GM19025 (cell line): ENCODE results near the gene RFESD.

Experiments used
- ATAC-seq: cut with Tn5 transposase; IDR thresholded peaks from one replicate; pipeline ENCODE4 v1.9.1; 2021; ENCODE audit warnings: mild to moderate bottlenecking, low read depth, moderate library complexity; ENCODE audit not compliant: unreplicated experiment

The RFESD gene

DNA sequence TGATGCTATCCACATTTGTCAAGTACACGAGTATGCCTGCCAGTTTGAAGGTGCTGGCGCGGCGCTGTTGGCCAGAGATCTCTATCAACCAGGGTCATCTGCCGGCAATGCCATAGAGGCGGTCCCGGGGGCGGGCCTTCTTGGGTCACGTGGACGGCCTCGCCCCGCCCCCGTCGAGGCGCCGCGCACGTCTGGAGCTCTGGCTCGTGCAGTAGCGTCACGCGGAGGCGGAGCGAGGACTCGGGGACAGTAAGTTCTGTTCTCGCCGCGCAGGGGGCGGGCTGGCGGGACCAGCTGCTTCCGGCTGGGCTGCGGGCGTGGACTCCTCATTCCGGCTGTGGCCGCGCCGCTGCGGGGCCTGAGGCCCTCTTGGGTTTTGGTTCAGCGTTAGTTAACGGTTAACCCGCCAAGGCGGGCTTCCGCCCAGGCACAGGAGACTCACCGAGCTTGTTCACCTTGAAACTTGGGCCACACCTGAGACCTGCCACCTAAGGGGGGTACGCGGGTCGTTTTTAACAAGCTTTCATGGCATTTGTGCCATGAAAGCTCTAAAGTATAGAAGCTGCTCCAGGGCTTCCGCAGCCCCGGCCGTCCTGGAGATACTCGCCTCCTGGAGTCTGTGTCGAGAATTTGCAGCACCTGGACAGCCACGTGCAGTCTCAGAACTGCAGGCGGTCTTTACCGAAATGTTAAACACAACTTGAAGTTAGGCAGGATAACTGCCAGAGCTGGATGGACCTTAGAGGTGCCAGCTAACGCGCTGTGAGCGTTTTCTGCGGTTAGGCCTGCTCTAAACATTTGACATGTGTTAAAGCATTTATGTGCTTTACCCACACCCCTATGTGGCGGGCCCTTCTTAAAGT, at the start of gene RFESD:
RFESD (plus strand) TSS at position 209 of the 863 bp plus-strand sequence. CDS start 5,495 bp downstream, outside the sequence.
- ATAC-seq = peak; percentile 98

DNA sequence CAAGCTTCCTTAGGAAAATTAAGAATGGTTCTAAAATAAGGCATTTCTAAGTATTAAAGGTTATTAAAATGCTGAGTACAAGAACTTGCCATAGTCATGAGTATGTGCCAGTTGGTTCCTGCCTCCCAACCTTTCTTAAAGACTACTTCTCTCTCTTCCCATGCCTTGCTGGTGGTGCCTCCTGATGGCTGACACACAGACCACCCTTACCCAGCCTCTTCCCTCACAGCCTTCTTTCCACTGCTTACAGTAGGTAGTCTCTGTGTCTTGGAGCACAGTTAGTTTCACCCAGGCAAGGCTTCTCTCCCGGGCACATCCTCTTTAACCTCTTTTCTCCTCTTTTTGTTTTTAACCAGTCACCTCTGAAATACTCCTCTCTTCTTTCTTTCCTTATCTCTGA, 47.3 kb upstream of the RFESD start:
- no peak for ATAC-seq

DNA sequence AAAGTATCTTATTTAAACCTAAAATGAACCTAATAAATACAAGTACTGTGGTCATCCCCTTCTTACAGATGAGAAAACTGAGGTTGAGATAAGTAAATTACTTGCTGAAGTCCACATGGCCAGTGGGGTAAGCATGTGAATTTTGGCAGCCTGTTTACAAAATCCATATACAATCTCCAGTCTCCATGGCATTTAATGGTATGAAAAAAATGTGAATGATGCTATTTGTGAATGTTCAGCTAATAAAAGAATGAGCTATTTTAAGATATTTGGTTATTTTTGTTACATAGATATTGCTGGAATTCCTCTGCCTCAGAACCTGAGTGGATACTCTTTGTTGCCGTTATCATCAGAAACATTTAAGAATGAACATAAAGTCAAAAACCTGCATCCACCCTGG, 46.0 kb upstream of the RFESD start:
- no peak for ATAC-seq

DNA sequence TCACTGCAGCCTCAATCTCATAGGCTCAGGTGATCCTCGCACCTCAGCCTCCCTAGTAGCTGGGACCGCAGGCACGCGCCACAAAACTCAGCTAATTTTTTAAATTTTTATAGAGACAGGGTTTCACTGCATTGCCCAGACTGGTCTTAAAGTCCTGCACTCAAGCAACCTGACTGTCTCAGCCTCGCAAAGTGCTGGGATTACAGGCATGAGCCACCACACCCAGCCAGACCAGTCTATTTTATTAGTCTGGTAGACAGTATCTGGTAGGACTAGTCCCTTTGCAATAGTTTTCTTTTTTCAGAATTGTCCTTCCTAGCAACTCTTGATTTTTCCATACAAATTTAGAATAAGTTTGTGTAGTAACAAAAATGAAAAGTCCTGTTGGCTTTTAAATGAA, 40.8 kb upstream of the RFESD start:
- no peak for ATAC-seq

DNA sequence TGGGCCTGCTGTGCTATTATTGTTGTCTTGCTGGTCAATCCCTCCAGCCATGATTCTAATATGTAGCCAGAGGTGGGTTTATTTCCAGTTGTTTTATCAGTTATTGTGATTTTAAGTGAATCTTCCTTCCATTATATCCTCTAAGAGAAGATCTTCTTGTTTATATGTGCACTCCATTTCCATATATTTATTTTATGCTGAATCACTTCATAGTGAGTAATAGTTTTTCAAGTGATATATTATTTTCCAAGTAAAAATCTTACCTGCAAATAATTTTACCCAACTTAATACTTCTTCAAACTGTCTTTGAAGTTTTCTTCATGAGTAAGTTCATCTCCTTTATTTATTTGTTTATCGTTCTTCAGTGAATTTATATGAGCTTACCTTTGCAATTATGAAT, 40.2 kb upstream of the RFESD start:
- no peak for ATAC-seq

GRCh38 chr5:95609711-95610110, 36.9 kb upstream of the RFESD start:
- ATAC-seq = no peak

- no peak for ATAC-seq
Measured at GRCh38 chr5:95610546-95610945, 36.0 kb upstream of the RFESD start.

DNA sequence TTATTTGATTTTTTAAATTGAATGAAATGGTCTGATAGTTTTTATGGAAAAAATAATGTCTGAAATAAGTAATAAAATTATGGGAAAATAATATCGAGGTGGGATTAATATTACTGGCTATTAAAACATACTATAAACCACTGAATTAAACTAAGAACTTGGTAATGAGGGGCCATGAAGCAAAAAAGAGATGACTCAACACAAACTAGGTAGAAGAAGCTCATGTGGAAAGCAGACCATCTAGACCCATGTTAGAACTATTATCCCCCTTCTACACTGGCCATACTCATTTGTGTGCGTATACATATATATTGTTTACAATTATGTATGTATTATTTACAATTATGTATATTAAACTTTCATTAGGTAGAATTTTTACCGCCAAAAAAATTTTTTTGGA, 35.2 kb upstream of the RFESD start:
- ATAC-seq = no peak

DNA sequence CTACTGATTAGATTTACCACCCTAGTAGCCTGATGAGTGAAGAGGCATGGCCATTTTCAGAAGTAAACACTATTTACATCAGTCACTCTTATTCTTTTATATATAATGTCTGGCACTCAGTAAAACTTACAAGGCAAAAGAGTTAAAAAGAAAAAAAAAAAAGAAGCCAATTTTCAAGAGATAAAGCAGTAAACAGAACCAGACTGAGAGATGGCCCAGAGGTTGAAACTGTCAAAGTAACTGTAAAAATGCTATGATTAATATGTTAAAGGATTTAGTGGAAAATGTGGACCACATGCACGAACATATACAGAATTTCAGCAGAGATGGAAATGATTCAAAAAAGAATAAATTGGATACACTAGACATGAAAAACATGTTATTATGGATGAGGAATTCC, 33.1 kb upstream of the RFESD start:
- ATAC-seq = no peak

- peak; percentile 45 for ATAC-seq
Measured at GRCh38 chr5:95615164-95615467, 31.5 kb upstream of the RFESD start.

DNA sequence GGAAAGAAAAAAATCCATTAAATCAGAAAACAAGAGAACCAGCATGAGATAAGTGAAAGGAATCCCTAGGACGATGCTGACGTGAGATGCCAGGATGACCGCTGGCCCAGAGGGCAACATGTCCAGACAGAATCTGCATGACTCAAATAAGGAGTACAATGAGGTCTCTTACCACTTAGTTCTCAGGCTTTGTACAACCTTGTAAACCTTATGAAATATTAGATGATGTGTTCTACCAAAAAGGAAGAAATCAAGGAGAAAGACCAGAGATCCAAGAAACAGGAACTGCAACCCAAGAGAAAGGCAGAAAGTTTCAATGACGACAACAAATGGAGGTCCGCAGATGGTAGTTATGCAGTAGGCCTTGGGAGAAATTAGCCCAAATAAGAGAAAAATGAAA, 29.5 kb upstream of the RFESD start:
- ATAC-seq = no peak

GRCh38 chr5:95619096-95619495, 27.5 kb upstream of the RFESD start:
- ATAC-seq = no peak

- no peak for ATAC-seq
Measured at GRCh38 chr5:95619514-95620029, 27.0 kb upstream of the RFESD start.

GRCh38 chr5:95620030-95620869, 26.3 kb upstream of the RFESD start, which contains the start of gene GPR150:
TSS of gene GPR150 (plus strand) at chr5:95620087. CDS start at chr5:95620276, 189 bp downstream.
- peak; percentile 59 for ATAC-seq

- peak; percentile 40 for ATAC-seq
Measured at GRCh38 chr5:95620870-95621838, 25.4 kb upstream of the RFESD start.

DNA sequence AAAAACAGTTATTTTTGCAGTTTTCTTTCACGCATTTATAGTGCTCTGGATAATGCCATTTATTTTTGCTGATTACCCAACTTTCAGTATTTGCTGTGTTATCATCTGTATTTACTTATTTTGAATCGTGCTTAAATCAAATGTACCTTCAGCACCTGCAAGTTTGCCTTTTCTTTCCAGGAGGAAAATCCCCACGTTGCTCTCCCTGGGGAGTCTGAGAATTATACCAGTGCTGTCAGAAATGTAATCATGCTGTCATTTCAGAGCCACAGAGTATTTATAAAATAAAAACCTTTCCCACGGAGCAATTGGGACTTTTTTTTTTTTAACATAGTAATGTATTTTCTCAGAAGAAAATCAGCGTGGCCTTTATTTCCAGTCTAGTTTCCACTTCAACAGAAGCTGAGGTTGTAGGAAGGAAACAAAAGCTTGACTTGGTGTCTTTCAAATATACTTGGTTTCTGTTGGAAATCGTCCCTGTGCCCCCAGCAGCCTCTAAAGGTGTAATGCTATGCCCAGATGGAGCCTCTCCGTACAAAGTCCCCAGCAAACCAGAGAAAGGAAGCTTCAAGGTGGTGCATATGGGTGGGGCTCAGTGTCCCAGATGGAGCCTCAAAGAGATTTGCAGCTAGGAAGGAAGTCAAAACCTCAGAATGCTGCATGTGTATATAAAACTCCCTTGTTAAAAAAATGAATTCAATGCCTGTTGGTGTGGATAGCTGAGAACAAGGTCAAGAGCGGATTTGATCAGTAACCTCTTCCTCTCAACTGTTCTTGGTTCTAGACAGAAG, 24.5 kb upstream of the RFESD start:
- ATAC-seq = no peak

- no peak for ATAC-seq
Measured at GRCh38 chr5:95623706-95624105, 22.9 kb upstream of the RFESD start.

DNA sequence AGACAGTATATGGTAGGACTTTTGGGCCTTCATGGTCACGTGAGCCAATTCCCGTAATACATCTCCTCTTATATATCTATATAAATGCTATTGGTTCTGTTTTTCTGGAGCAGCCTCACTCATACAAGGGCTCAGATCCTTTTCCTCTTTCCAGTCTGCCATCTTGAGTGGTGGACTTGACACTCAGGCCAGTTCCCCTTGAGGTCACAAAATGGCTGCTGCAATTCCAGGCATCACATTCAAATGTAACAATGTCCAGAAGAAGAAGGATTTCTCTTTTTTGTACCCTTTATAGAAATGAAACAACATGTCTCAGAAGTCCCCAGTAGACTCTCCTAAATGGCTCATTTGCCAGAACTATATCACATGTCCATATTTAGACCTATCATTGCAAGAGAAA, 22.2 kb upstream of the RFESD start:
- no peak for ATAC-seq

DNA sequence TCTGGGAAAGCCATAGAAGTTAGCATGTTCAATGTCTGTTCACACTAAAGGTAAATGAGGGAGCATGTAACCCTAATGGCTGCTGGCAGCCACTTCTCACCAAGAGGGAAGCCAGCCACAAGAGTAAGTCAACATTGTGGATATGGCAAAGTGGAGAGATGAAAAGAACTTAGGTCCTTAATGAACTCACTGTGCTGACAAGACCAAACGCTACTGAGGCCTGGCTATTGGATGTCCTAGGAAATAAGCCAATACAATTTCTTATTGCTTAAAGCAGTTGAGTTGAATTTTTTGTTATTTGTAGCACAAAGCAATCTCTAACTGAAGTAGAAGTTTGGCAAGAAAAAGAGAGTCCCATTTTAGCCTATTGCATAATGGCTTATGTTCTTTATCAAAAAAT, 19.9 kb upstream of the RFESD start:
- no peak for ATAC-seq
